ENCODE data around the gene HOXB8. TPM values are rescaled to one million over a fixed set of nuclear protein-coding genes. Genes with fewer than 3 reads are reported as not detected.
A peak's percentile ranks its signal among the peaks of the same experiment; 100 is the strongest.

Gene HOXB8
- polyA plus RNA-seq, 1 donor from 2014 or later = not detected

- TF ChIP-seq EZH2 (IDR thresholded peaks at IDR 0.05; ENCODE audit: borderline replicate concordance, insufficient read depth, low read length, poor library complexity, severe bottlenecking) (peak; percentile 11), CTCF (IDR thresholded peaks at IDR 0.05; ENCODE audit: poor library complexity, severe bottlenecking) (no peak), EP300 (conservative IDR thresholded peaks at IDR 0.05; ENCODE audit: poor library complexity, severe bottlenecking) (no peak), TAF1 (IDR thresholded peaks at IDR 0.05; ENCODE audit: low read depth) (no peak), RAD21 (conservative IDR thresholded peaks at IDR 0.05) (no peak), SMC3 (conservative IDR thresholded peaks at IDR 0.05; ENCODE audit: poor library complexity) (no peak), POLR2AphosphoS5 (IDR thresholded peaks at IDR 0.05) (no peak), REST (IDR thresholded peaks at IDR 0.05; ENCODE audit: borderline replicate concordance) (no peak)
- Histone ChIP-seq H3K36me3 (ENCODE audit: insufficient read depth, low read length) (no peaks in the 10 kb centered on the region), H3K9me2 (ENCODE audit: insufficient read depth, low read length) (no peaks in the 10 kb centered on the region), H3K27ac (ENCODE audit: low read length) (no peak overlapping the region), H3K79me2 (replicated peaks; ENCODE audit: insufficient read depth, low read length) (no peaks in the 10 kb centered on the region), H3K9ac (ENCODE audit: low read length) (no peak overlapping the region), H2AFZ (ENCODE audit: low read depth, low read length) (no peak overlapping the region), H3K9me3 (ENCODE audit: low read length) (no peaks in the 10 kb centered on the region), H3F3A (ENCODE audit: insufficient read depth, low read length, poor library complexity, severe bottlenecking) (no peaks in the 10 kb centered on the region), H3K27me3 (ENCODE audit: insufficient read depth, low read depth, low read length) (peaks cover 100% of the 10 kb centered on the region), H4K20me1 (ENCODE audit: insufficient read depth) (no peaks in the 10 kb centered on the region), H3K4me3 (ENCODE audit: low read length) (no peak overlapping the region), H3K4me2 (ENCODE audit: low read length) (no peak overlapping the region)
Observed at GRCh38 chr17:48633266-48633677, 18.2 kb upstream of the HOXB8 start.

GRCh38 chr17:48632579-48633265 lies 17.6 kb upstream of the HOXB8 start:
- no peak overlapping the region for H3K9ac ChIP-seq (ENCODE audit: low read length)
- H3K79me2 ChIP-seq (replicated peaks; ENCODE audit: insufficient read depth, low read length) = no peaks in the 10 kb centered on the region
- no peaks in the 10 kb centered on the region for H3K9me2 ChIP-seq (ENCODE audit: insufficient read depth, low read length)
- H3K27ac ChIP-seq (ENCODE audit: low read length) = no peak overlapping the region
- H3K36me3 ChIP-seq (ENCODE audit: insufficient read depth, low read length) = no peaks in the 10 kb centered on the region
- H3K4me3 ChIP-seq (ENCODE audit: low read length) = no peak overlapping the region
- H2AFZ ChIP-seq (ENCODE audit: low read depth, low read length) = no peak overlapping the region
- peaks cover 100% of the 10 kb centered on the region for H3K27me3 ChIP-seq (ENCODE audit: insufficient read depth, low read depth, low read length)
- H3K4me2 ChIP-seq (ENCODE audit: low read length) = no peak overlapping the region
- H4K20me1 ChIP-seq (ENCODE audit: insufficient read depth) = no peaks in the 10 kb centered on the region
- no peaks in the 10 kb centered on the region for H3K9me3 ChIP-seq (ENCODE audit: low read length)
- no peak for TF ChIP-seq EP300 (conservative IDR thresholded peaks at IDR 0.05; ENCODE audit: poor library complexity, severe bottlenecking)
- TF ChIP-seq POLR2AphosphoS5 (IDR thresholded peaks at IDR 0.05) = no peak
- no peaks in the 10 kb centered on the region for H3F3A ChIP-seq (ENCODE audit: insufficient read depth, low read length, poor library complexity, severe bottlenecking)

Data from neural cell (in vitro differentiated cells).